Measurements from ENCODE around the gene NDC1.

Gene NDC1

GRCh38 chr1:53833393-53833792 lies 4.7 kb downstream of the NDC1 start:
- TF ChIP-seq ZFP3 (CRISPR knock-in tag; IDR thresholded peaks at IDR 0.05) (no peak), PPARA (CRISPR knock-in tag; IDR thresholded peaks at IDR 0.05; ENCODE audit: borderline replicate concordance) (no peak), GLIS3 (CRISPR knock-in tag; IDR thresholded peaks at IDR 0.05) (no peak)

DNA sequence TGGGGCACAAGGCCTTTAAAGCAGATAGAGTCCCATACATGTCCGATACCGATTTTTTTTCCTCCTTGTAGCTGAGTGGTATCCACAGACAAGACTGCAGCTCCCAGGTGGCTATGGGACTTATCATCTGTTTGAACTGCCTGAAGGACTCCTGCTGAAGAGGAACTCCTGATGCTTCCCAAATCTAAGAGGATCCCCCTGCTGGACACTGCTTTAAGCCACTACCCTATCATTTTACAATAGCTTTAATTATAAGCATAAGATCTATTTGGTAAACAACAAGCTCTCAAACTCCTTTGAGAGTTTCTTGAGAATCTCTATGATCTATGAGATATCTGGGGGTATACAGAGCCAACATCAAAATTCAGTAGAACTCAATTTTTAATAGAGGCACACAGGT lies 11.7 kb downstream of the NDC1 start:
- TF ChIP-seq RARB (CRISPR knock-in tag; IDR thresholded peaks at IDR 0.05), result no peak
- TF ChIP-seq, protein P1, sequence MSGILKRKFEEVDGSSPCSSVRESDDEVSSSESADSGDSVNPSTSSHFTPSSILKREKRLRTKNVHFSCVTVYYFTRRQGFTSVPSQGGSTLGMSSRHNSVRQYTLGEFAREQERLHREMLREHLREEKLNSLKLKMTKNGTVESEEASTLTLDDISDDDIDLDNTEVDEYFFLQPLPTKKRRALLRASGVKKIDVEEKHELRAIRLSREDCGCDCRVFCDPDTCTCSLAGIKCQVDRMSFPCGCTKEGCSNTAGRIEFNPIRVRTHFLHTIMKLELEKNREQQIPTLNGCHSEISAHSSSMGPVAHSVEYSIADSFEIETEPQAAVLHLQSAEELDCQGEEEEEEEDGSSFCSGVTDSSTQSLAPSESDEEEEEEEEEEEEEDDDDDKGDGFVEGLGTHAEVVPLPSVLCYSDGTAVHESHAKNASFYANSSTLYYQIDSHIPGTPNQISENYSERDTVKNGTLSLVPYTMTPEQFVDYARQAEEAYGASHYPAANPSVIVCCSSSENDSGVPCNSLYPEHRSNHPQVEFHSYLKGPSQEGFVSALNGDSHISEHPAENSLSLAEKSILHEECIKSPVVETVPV (CRISPR knock-in tag; IDR thresholded peaks at IDR 0.05), result no peak
- TF ChIP-seq BACH2 (CRISPR knock-in tag; IDR thresholded peaks at IDR 0.05; ENCODE audit: borderline replicate concordance), result no peak
- no peak for TF ChIP-seq ZC3H10 (CRISPR knock-in tag; IDR thresholded peaks at IDR 0.05)
- no peak for TF ChIP-seq ARNTL (CRISPR knock-in tag; IDR thresholded peaks at IDR 0.05; ENCODE audit: borderline replicate concordance, low read depth)
- no peak for TF ChIP-seq TSHZ2 (CRISPR knock-in tag; IDR thresholded peaks at IDR 0.05)
- TF ChIP-seq POU6F1 (CRISPR knock-in tag; IDR thresholded peaks at IDR 0.05; ENCODE audit: borderline replicate concordance, low read depth), result no peak
- no peak for TF ChIP-seq SNAI2 (CRISPR knock-in tag; IDR thresholded peaks at IDR 0.05)
- TF ChIP-seq ZNF8 (CRISPR knock-in tag; IDR thresholded peaks at IDR 0.05), result no peak
- TF ChIP-seq TCF4 (CRISPR knock-in tag; IDR thresholded peaks at IDR 0.05; ENCODE audit: borderline replicate concordance), result no peak
- no peak for TF ChIP-seq ZNF70 (CRISPR knock-in tag; IDR thresholded peaks at IDR 0.05)
- no peak for TF ChIP-seq ZFP30 (CRISPR knock-in tag; IDR thresholded peaks at IDR 0.05)
- TF ChIP-seq CREB5 (CRISPR knock-in tag; IDR thresholded peaks at IDR 0.05; ENCODE audit: low read depth), result no peak
- no peak for TF ChIP-seq ESRRG (CRISPR knock-in tag; IDR thresholded peaks at IDR 0.05)
- TF ChIP-seq, protein P2, sequence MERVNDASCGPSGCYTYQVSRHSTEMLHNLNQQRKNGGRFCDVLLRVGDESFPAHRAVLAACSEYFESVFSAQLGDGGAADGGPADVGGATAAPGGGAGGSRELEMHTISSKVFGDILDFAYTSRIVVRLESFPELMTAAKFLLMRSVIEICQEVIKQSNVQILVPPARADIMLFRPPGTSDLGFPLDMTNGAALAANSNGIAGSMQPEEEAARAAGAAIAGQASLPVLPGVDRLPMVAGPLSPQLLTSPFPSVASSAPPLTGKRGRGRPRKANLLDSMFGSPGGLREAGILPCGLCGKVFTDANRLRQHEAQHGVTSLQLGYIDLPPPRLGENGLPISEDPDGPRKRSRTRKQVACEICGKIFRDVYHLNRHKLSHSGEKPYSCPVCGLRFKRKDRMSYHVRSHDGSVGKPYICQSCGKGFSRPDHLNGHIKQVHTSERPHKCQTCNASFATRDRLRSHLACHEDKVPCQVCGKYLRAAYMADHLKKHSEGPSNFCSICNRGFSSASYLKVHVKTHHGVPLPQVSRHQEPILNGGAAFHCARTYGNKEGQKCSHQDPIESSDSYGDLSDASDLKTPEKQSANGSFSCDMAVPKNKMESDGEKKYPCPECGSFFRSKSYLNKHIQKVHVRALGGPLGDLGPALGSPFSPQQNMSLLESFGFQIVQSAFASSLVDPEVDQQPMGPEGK (CRISPR knock-in tag; IDR thresholded peaks at IDR 0.05; ENCODE audit: borderline replicate concordance), result no peak
- ATAC-seq, result peak; percentile 32; the same call in 1 of the 3 replicates

More at GRCh38 chr1:53833393-53833792, 4.7 kb downstream of the NDC1 start:
- ATAC-seq, result no peak

GRCh38 chr1:53825306-53825705 lies 12.8 kb downstream of the NDC1 start:
- TF ChIP-seq ZNF8 (CRISPR knock-in tag; IDR thresholded peaks at IDR 0.05), result no peak
- no peak for TF ChIP-seq CSDC2 (CRISPR knock-in tag; IDR thresholded peaks at IDR 0.05)
- no peak for TF ChIP-seq ZNF70 (CRISPR knock-in tag; IDR thresholded peaks at IDR 0.05)

GRCh38 chr1:53822931-53823330 lies 15.2 kb downstream of the NDC1 start:
- no peak for ATAC-seq
- TF ChIP-seq CSDC2 (CRISPR knock-in tag; IDR thresholded peaks at IDR 0.05) (no peak), RARB (CRISPR knock-in tag; IDR thresholded peaks at IDR 0.05) (no peak), BACH2 (CRISPR knock-in tag; IDR thresholded peaks at IDR 0.05; ENCODE audit: borderline replicate concordance) (no peak), OSR1 (CRISPR knock-in tag; IDR thresholded peaks at IDR 0.05) (no peak), SNAI2 (CRISPR knock-in tag; IDR thresholded peaks at IDR 0.05) (no peak), ZFP30 (CRISPR knock-in tag; IDR thresholded peaks at IDR 0.05) (no peak), CREB5 (CRISPR knock-in tag; IDR thresholded peaks at IDR 0.05; ENCODE audit: low read depth) (no peak), ZNF70 (CRISPR knock-in tag; IDR thresholded peaks at IDR 0.05) (no peak), TOX (CRISPR knock-in tag; IDR thresholded peaks at IDR 0.05; ENCODE audit: borderline replicate concordance) (no peak), TSHZ2 (CRISPR knock-in tag; IDR thresholded peaks at IDR 0.05) (no peak), ARNTL (CRISPR knock-in tag; IDR thresholded peaks at IDR 0.05; ENCODE audit: borderline replicate concordance, low read depth) (no peak)

More at GRCh38 chr1:53825306-53825705, 12.8 kb downstream of the NDC1 start:
- ATAC-seq, result no peak

Measured in SK-N-SH treated with all-trans-retinoic acid at 6 μM for 48 hours (cell line).